Lower lobe of right lung (tissue), 2 donors: ENCODE data around the gene AANAT. TPM values are rescaled to one million over a fixed set of nuclear protein-coding genes. Genes with fewer than 3 reads are reported as not detected.

Experiments
- ATAC-seq, 2 donors: fragments of 200-7000 bp; cut with Tn5 transposase; one replicate each; pipeline ENCODE4 v1.9.1; 2020 to 2022; ENCODE audit warnings: mild to moderate bottlenecking in 2 of 2, moderate library complexity in 2 of 2
- DNase-seq: peaks from one replicate; pipeline ENCODE4 v3.0.0-alpha.2; 2020
- H3K27ac ChIP-seq: fragments of 200-600 bp; one replicate; pipeline ENCODE4 v1.8.0; 2022
- H3K27me3 ChIP-seq: fragments of 200-600 bp; one replicate; pipeline ENCODE4 v1.8.0; 2022; ENCODE audit warnings: low read depth
- H3K36me3 ChIP-seq: fragments of 200-600 bp; one replicate; pipeline ENCODE4 v1.8.0; 2022; ENCODE audit warnings: mild to moderate bottlenecking
- H3K4me1 ChIP-seq: fragments of 200-600 bp; one replicate; pipeline ENCODE4 v1.8.0; 2022
- H3K4me3 ChIP-seq: fragments of 200-600 bp; one replicate; pipeline ENCODE4 v1.8.0; 2022; ENCODE audit warnings: mild to moderate bottlenecking
- H3K9me3 ChIP-seq: fragments of 200-600 bp; one replicate; pipeline ENCODE4 v1.8.0; 2022
- intact Hi-C: fragments of 100-400 bp; cut with DNase I; formaldehyde crosslinking; loops from one replicate; pipeline ENCODE4 v1.11.0; 2022
- total RNA-seq: library from RNA; stranded (reverse); fragmentation: NEBNext Ultra II Directional; extraction: Animal tissue kit (Norgen Biotek cat#: 25700); gene quantifications from one replicate; pipeline ENCODE4 v1.2.1, GENCODE V29; 2021
- TF ChIP-seq, protein P1 (sequence below): fragments of 200-600 bp; IDR thresholded peaks from one replicate; pipeline ENCODE4 v1.8.0; 2022; ENCODE audit warnings: antibody characterized with exemption, mild to moderate bottlenecking
- donor health status: DM: no; HTN: yes; CAD: no; lungs with severe emphysema.

Gene AANAT
- total RNA-seq, 1 donor from 2014 or later = not detected

DNA sequence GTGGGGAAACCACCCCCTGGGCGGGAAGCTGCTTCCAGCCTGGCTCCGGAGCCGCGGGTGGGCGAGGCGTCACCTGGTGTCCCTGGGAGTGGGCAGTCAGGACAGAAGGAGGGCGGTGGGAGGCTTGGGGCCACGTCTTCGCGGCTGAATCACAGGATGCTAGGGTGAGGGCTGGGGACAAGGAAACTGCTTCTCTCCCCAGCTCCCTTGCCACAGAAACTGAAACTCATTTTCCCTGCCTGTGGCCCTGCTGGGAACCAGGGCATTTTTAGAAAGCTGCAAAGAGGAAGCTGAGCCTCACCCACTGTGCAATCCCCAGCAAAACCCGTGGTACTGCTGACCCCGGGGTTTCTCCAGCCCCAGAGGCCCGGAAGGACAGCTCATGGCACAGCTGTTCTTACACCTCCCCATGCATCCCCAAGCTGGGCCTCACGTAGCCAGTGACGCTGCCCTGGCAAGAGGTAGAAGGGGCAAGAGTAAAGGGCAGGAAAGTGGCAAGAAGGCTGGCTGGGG, 25.6 kb downstream of the AANAT start:
- H3K27me3 ChIP-seq = no peaks in the 10 kb centered on the region
- DNase-seq (peak; percentile 88), ATAC-seq (peak; percentile 76 to 81)
- H3K4me3 ChIP-seq = peak overlapping the region; percentile 34
- no peaks in the 10 kb centered on the region for H3K9me3 ChIP-seq
- H3K4me1 ChIP-seq = peaks cover 73% of the 10 kb centered on the region
- no peaks in the 10 kb centered on the region for H3K36me3 ChIP-seq
- intact Hi-C loops = no loop called here
- TF ChIP-seq, protein P1, sequence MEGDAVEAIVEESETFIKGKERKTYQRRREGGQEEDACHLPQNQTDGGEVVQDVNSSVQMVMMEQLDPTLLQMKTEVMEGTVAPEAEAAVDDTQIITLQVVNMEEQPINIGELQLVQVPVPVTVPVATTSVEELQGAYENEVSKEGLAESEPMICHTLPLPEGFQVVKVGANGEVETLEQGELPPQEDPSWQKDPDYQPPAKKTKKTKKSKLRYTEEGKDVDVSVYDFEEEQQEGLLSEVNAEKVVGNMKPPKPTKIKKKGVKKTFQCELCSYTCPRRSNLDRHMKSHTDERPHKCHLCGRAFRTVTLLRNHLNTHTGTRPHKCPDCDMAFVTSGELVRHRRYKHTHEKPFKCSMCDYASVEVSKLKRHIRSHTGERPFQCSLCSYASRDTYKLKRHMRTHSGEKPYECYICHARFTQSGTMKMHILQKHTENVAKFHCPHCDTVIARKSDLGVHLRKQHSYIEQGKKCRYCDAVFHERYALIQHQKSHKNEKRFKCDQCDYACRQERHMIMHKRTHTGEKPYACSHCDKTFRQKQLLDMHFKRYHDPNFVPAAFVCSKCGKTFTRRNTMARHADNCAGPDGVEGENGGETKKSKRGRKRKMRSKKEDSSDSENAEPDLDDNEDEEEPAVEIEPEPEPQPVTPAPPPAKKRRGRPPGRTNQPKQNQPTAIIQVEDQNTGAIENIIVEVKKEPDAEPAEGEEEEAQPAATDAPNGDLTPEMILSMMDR = no peak
- peak overlapping the region; percentile 90 for H3K27ac ChIP-seq

DNA sequence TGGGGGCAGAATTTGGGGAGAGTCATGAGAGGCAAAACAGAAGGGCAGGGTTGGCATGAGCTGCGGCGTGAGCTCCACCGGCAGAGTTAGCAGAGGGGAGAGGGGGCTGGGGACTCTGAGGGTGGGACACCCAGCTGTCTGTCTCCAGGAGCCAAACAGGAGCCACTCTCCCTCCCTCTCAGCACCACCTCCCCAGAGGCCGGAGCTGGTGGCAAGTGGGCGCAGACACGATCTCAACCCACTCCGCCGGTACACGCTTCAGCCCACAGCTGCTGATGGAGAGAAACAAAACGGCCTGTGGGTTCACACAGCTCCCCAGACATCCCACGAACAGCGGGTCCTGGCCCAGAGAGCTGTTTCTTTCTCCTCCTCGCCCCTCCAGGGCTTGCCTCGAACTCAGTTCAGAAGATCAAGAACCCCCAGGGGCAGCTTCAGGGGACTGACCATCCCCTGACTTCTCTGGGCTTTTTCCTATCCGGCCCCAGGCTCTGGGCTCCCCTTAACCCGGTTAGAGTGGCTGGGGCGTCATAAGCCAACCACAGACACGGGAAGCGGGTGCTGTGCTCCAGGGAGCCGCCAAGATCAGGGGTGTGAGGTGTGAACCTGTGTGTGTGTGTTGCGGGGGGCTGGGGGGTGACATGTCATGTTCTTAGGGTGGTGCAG, 26.2 kb downstream of the AANAT start:
- H3K4me1 ChIP-seq = peaks cover 79% of the 10 kb centered on the region
- H3K27me3 ChIP-seq = no peaks in the 10 kb centered on the region

DNA sequence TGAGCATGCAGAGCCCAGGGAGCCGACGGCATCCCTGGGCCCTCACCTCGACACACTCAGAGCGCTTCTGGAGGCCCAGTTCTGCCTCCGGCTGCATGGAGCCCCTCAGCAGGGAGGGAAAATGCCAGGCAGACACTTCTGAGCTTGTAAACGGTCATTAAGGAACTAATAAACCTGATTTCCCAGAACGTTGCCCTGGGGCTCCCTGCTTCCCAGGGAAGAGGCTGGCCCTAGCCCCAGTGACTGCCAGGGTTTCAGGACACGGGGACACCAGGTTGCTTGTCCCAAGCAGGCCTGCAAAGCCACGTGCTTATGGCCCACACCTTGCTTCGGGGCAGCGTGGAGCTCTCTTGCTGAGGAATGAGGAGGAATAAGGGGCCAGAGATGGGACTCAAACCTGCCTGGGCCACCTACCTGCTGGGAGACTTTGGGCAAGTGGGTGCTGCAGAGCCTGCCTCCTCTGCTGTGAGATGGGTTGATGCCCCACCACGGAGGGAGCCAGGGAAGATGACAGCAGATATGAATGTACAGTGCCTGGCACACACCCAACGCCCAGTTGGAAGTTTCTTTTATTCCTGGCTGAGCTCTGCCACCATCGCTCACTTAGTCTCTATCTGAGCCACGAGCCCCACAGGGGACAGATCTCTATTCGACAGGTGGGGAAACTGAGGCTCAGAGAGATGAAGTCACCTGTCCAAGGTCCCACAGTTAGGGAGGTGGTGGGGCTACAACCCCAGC, 28.4 kb downstream of the AANAT start:
- no peak overlapping the region for H3K27ac ChIP-seq

More for the DNA sequence above, 26.2 kb downstream of the AANAT start:
- TF ChIP-seq, protein P1 = no peak
- Histone ChIP-seq H3K4me3 (peak overlapping the region; percentile 34), H3K36me3 (no peaks in the 10 kb centered on the region), H3K27ac (peak overlapping the region; percentile 90), H3K9me3 (no peaks in the 10 kb centered on the region)
- ATAC-seq (no peak), DNase-seq (no peak)
- intact Hi-C loops = no loop called here

DNA sequence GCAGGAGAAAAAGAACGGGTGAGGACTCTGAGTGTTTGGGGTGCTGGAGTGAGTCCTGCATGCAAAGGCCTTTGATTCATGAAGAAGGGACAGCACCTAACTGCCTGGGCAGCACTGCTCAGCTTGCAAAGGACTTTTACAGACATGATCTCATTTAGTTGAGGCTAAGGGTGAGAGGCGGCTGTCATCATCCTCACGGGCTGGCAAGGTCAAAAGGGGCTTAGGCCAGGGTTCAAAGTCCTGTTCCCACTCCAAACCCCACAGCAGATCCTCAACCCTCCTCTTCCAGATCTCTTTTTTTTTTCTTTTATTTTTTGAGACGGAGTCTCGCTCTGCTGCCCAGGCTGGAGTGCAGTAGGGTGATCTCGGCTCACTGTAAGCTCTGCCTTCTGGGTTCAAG, 29.1 kb downstream of the AANAT start:
- TF ChIP-seq, protein P1 = no peak
- ATAC-seq = no peak
- Histone ChIP-seq H3K36me3 (no peaks in the 10 kb centered on the region), H3K27ac (no peak overlapping the region), H3K4me1 (peaks cover 82% of the 10 kb centered on the region), H3K27me3 (no peaks in the 10 kb centered on the region), H3K4me3 (no peak overlapping the region), H3K9me3 (no peaks in the 10 kb centered on the region)
- no peak for DNase-seq
- intact Hi-C loops = no loop called here

More for the DNA sequence above, 28.4 kb downstream of the AANAT start:
- H3K36me3 ChIP-seq = no peaks in the 10 kb centered on the region
- TF ChIP-seq, protein P1 = no peak
- peaks cover 87% of the 10 kb centered on the region for H3K4me1 ChIP-seq
- intact Hi-C loops = no loop called here
- DNase-seq (no peak), ATAC-seq (no peak)
- no peaks in the 10 kb centered on the region for H3K27me3 ChIP-seq
- H3K4me3 ChIP-seq = no peak overlapping the region
- H3K9me3 ChIP-seq = no peaks in the 10 kb centered on the region

DNA sequence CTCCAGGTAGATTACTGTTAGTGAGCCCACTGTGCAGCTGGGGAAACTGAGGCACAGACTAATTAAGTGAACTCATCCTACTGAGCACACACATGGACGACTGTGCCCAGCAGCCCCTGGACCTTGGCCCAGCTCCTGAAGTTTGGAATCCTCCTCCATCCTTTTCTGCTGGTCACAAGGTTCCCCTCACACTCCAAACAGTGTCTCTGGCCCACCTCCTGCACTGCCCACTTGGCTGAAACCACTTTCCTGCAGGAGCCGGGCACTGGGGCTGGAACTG, 30.2 kb downstream of the AANAT start:
- H3K27ac ChIP-seq = peak overlapping the region; percentile 90
- DNase-seq = no peak
- TF ChIP-seq, protein P1 = no peak
- intact Hi-C loops = no loop called here
- no peaks in the 10 kb centered on the region for H3K9me3 ChIP-seq
- no peak for ATAC-seq
- H3K4me3 ChIP-seq = peak overlapping the region; percentile 27
- no peaks in the 10 kb centered on the region for H3K27me3 ChIP-seq
- peaks cover 80% of the 10 kb centered on the region for H3K4me1 ChIP-seq
- H3K36me3 ChIP-seq = no peaks in the 10 kb centered on the region
